Body of pancreas (tissue), 4 donors: Measurements from ENCODE around the gene SAMD8.

Experiments
- POLR2A ChIP-seq, 3 donors: fragments of 450-650 bp; IDR thresholded peaks; one replicate each; pipeline ENCODE4 v1.6.1; 2016; ENCODE audit warnings: antibody characterized with exemption in 3 of 3, mild to moderate bottlenecking in 2 of 3
- TF ChIP-seq, protein P1 (sequence below), 7 experiments: fragments of 450-650 bp in 4 of 7; fragments of 200-600 bp in 3 of 7; sonication (generic) in 3 of 7; IDR thresholded peaks; one replicate each; pipeline ENCODE4 v1.5.1; 2016 to 2019; ENCODE audit warnings: antibody characterized with exemption in 7 of 7

DNA sequence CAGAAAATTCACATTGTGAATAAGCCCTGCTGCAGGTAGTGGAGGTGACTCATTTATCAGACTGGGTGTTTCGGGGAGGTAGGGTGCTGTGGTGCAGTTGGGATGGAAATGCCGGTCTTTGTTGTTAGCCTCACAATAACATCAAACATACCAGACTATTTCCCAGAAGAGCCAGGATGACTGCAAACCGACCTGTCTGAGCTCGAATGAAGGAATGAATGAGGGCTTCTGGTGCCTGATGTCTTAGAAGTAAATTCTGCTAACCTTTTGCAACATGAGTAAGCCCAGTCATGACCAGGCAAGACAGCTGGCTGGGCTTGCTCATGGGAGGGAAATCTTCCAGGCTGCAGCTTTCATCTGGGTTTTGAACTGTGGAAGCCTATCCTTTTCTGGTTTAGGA, 96.7 kb downstream of the SAMD8 start:
- TF ChIP-seq, protein P1, sequence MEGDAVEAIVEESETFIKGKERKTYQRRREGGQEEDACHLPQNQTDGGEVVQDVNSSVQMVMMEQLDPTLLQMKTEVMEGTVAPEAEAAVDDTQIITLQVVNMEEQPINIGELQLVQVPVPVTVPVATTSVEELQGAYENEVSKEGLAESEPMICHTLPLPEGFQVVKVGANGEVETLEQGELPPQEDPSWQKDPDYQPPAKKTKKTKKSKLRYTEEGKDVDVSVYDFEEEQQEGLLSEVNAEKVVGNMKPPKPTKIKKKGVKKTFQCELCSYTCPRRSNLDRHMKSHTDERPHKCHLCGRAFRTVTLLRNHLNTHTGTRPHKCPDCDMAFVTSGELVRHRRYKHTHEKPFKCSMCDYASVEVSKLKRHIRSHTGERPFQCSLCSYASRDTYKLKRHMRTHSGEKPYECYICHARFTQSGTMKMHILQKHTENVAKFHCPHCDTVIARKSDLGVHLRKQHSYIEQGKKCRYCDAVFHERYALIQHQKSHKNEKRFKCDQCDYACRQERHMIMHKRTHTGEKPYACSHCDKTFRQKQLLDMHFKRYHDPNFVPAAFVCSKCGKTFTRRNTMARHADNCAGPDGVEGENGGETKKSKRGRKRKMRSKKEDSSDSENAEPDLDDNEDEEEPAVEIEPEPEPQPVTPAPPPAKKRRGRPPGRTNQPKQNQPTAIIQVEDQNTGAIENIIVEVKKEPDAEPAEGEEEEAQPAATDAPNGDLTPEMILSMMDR (IDR thresholded peaks at IDR 0.05): no peak
- no peak for TF ChIP-seq POLR2A (IDR thresholded peaks at IDR 0.05)
